Esophagus muscularis mucosa (tissue), 4 donors: Measurements from ENCODE around the gene CNDP1. TPM values are rescaled to one million over a fixed set of nuclear protein-coding genes. Genes with fewer than 3 reads are reported as not detected.

Experiments used
- DNase-seq: peaks from one replicate; pipeline ENCODE4 v3.0.0-alpha.2; 2017; ENCODE audit errors: extremely low spot score
- H3K27ac ChIP-seq, 4 donors: fragments of 200-600 bp; sonication (generic); replicated peaks in 1 of 4; 1 replicate in 3 of 4; 2 replicates in 1 of 4; pipeline ENCODE4 v1.5.1; 2016 to 2019; ENCODE audit warnings: mild to moderate bottlenecking in 1 of 4
- H3K27me3 ChIP-seq, 4 donors: fragments of 200-600 bp; sonication (generic); one replicate each; pipeline versions ENCODE4 v1.5.1 to v1.6.0; 2016 to 2019
- H3K36me3 ChIP-seq, 4 donors: fragments of 200-600 bp; sonication (generic); one replicate each; pipeline ENCODE4 v1.5.1; 2016 to 2019
- H3K4me1 ChIP-seq, 4 donors: fragments of 200-600 bp; sonication (generic); one replicate each; pipeline ENCODE4 v1.5.1; 2016 to 2019
- H3K4me3 ChIP-seq, 4 donors: fragments of 200-600 bp; sonication (generic); 1 replicate in 2 of 4; 2 replicates in 2 of 4; pipeline ENCODE4 v1.5.1; 2016 to 2019; ENCODE audit warnings: mild to moderate bottlenecking in 4 of 4, moderate library complexity in 1 of 4
- H3K9me3 ChIP-seq, 4 donors: fragments of 200-600 bp; sonication (generic); 1 replicate in 3 of 4; 2 replicates in 1 of 4; pipeline ENCODE4 v1.5.1; 2016 to 2019
- CTCF ChIP-seq, 3 experiments: fragments of 200-600 bp in 2 of 3; fragments of 450-650 bp in 1 of 3; sonication (generic) in 2 of 3; IDR thresholded peaks; one replicate each; pipeline ENCODE4 v1.5.1; 2017 to 2019; ENCODE audit warnings: antibody characterized with exemption in 3 of 3, mild to moderate bottlenecking in 2 of 3, moderate library complexity in 1 of 3
- EP300 ChIP-seq: sonication (generic); formaldehyde crosslinking; IDR thresholded peaks from one replicate; pipeline ENCODE4 v1.6.1; 2017; ENCODE audit warnings: antibody characterized with exemption
- POLR2A ChIP-seq: fragments of 450-650 bp; IDR thresholded peaks from one replicate; pipeline ENCODE4 v1.6.1; 2017; ENCODE audit warnings: antibody characterized with exemption, moderate library complexity, mild to moderate bottlenecking, low read depth
- POLR2AphosphoS5 ChIP-seq, 2 donors: sonication (generic); formaldehyde crosslinking; IDR thresholded peaks; one replicate each; pipeline ENCODE4 v1.6.1; 2017; ENCODE audit warnings: antibody characterized with exemption in 2 of 2
- WGBS: methylation state at CpG from one replicate; pipeline ENCODE4 v1.1.5; 2018; 5-methylcytosine and 5-hydroxymethylcytosine counted together
- intact Hi-C: fragments of 100-400 bp; cut with DNase I; formaldehyde crosslinking; loops from one replicate; pipeline ENCODE4 v1.15.1; 2023
- total RNA-seq, 4 donors: library from RNA; depleted of rRNA; stranded (reverse); fragments of >200 nt; gene quantifications; one replicate each; pipeline versions ENCODE4 v1.1.0 to v1.2.1, GENCODE V29; 2016

CNDP1 gene
- total RNA-seq, 4 donors from 2014 or later, result not detected

GRCh38 chr18:74532511-74533025 is 1.7 kb upstream of the CNDP1 start:
- no peak for TF ChIP-seq POLR2AphosphoS5 (IDR thresholded peaks at IDR 0.05)
- TF ChIP-seq EP300, result no peak
- TF ChIP-seq CTCF (IDR thresholded peaks at IDR 0.05), result no peak
- no peak for TF ChIP-seq POLR2A
- Histone ChIP-seq H3K4me1 (no peaks in the 10 kb centered on the region), H3K4me3 (no peak overlapping the region), H3K27ac (no peak overlapping the region), H3K9me3 (no peaks in the 10 kb centered on the region), H3K36me3 (no peaks in the 10 kb centered on the region), H3K27me3 (no peaks in the 10 kb centered on the region)
- intact Hi-C loops, result no loop called here
- 54% methylated on average over 7 of the region's 9 CpGs for WGBS
- DNase-seq, result no peak

- Histone ChIP-seq H3K9me3 (no peaks in the 10 kb centered on the region), H3K4me1 (no peaks in the 10 kb centered on the region), H3K27me3 (no peaks in the 10 kb centered on the region), H3K36me3 (no peaks in the 10 kb centered on the region), H3K4me3 (no peak overlapping the region), H3K27ac (no peak overlapping the region)
- DNase-seq, result no peak
- no peak for TF ChIP-seq POLR2AphosphoS5 (IDR thresholded peaks at IDR 0.05)
- no peak for TF ChIP-seq EP300
- no peak for TF ChIP-seq CTCF (IDR thresholded peaks at IDR 0.05)
- no peak for TF ChIP-seq POLR2A
- intact Hi-C loops, result no loop called here
- 93% methylated on average over 12 of the region's 12 CpGs for WGBS
Observed at GRCh38 chr18:74533666-74534065, 634 bp upstream of the CNDP1 start.

GRCh38 chr18:74534981-74535649 is 815 bp downstream of the CNDP1 start:
- Histone ChIP-seq H3K27ac (no peak overlapping the region), H3K27me3 (peaks cover 0 to 3% (median 0%) of the 10 kb centered on the region in 4 donors), H3K4me1 (no peaks in the 10 kb centered on the region), H3K36me3 (no peaks in the 10 kb centered on the region), H3K4me3 (no peak overlapping the region), H3K9me3 (no peaks in the 10 kb centered on the region)
- 89% methylated on average over 9 of the region's 9 CpGs for WGBS
- intact Hi-C loops, result no loop called here
- TF ChIP-seq CTCF (IDR thresholded peaks at IDR 0.05), result no peak
- no peak for TF ChIP-seq EP300
- no peak for TF ChIP-seq POLR2A
- no peak for TF ChIP-seq POLR2AphosphoS5 (IDR thresholded peaks at IDR 0.05)
- DNase-seq, result no peak

DNA sequence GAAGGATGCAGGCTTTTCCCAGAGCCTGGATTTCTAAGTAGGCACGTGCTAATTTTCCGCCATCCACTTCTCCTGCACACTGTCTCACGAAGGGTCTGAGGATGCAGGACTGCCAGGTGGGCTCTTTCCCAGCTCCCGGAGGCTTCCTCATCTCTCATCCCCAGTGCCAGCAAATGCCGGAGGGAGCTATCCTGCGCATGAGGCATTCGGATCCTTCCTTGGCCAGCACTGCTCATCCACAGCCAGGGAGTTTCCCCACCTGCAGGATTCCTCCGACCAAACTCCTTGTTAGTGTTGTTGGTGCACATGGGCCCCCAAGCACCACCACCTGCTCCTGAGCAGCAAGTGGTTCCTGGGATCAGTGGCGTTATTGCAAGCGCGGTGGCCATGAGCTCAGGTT is 5.0 kb downstream of the CNDP1 start:
- H3K4me3 ChIP-seq, result no peak overlapping the region
- WGBS, result 80% methylated on average over 8 of the region's 11 CpGs
- no peak for TF ChIP-seq POLR2AphosphoS5 (IDR thresholded peaks at IDR 0.05)
- TF ChIP-seq POLR2A, result no peak
- TF ChIP-seq EP300, result no peak
- no peak for TF ChIP-seq CTCF (IDR thresholded peaks at IDR 0.05)

More for the DNA sequence above, 5.0 kb downstream of the CNDP1 start:
- intact Hi-C loops, result no loop called here
- DNase-seq, result no peak
- H3K36me3 ChIP-seq, result no peaks in the 10 kb centered on the region
- H3K9me3 ChIP-seq, result no peaks in the 10 kb centered on the region
- peaks cover 0 to 3% (median 0%) of the 10 kb centered on the region in 4 donors for H3K4me1 ChIP-seq
- H3K27ac ChIP-seq, result no peak overlapping the region
- H3K27me3 ChIP-seq, result peaks cover 0 to 16% (median 0%) of the 10 kb centered on the region in 4 donors
